Upper lobe of left lung (tissue), 4 donors: ENCODE measurements around the gene RBMS1.

Source experiments
- EP300 ChIP-seq, 4 donors: sonication (generic); formaldehyde crosslinking; IDR thresholded peaks; one replicate each; pipeline ENCODE4 v1.5.1; 2017; ENCODE audit warnings: antibody characterized with exemption in 4 of 4, control low read depth in 2 of 4
- POLR2AphosphoS5 ChIP-seq, 2 donors: sonication (generic); formaldehyde crosslinking; IDR thresholded peaks; one replicate each; pipeline ENCODE4 v1.5.1; 2017; ENCODE audit warnings: antibody characterized with exemption in 2 of 2
- TF ChIP-seq, protein P1 (sequence below), 6 experiments: fragments of 450-650 bp in 4 of 6; fragments of 200-600 bp in 2 of 6; sonication (generic) in 2 of 6; IDR thresholded peaks; one replicate each; pipeline ENCODE4 v1.5.1; 2016 to 2019; ENCODE audit warnings: antibody characterized with exemption in 6 of 6

GRCh38 chr2:160387558-160388262 is 105.9 kb downstream of the RBMS1 start:
- TF ChIP-seq POLR2AphosphoS5 (IDR thresholded peaks at IDR 0.05) (peak; percentile 19 to 56), EP300 (IDR thresholded peaks at IDR 0.05) (peak in 1 of 4 donors; percentile 41)
- TF ChIP-seq, protein P1, sequence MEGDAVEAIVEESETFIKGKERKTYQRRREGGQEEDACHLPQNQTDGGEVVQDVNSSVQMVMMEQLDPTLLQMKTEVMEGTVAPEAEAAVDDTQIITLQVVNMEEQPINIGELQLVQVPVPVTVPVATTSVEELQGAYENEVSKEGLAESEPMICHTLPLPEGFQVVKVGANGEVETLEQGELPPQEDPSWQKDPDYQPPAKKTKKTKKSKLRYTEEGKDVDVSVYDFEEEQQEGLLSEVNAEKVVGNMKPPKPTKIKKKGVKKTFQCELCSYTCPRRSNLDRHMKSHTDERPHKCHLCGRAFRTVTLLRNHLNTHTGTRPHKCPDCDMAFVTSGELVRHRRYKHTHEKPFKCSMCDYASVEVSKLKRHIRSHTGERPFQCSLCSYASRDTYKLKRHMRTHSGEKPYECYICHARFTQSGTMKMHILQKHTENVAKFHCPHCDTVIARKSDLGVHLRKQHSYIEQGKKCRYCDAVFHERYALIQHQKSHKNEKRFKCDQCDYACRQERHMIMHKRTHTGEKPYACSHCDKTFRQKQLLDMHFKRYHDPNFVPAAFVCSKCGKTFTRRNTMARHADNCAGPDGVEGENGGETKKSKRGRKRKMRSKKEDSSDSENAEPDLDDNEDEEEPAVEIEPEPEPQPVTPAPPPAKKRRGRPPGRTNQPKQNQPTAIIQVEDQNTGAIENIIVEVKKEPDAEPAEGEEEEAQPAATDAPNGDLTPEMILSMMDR (IDR thresholded peaks at IDR 0.05): no peak
